ENCODE data around the gene SCART1.
"Not testable (repeated sequence)": the region's sequence is repeated elsewhere in the genome, so short reads cannot be mapped to it uniquely, and the experiment has no call there.

Gene SCART1

GRCh38 chr10:133489816-133490588 lies 36.3 kb downstream of the SCART1 start:
- H3K4me3 ChIP-seq (ENCODE audit: low read length), result no peak overlapping the region
- TF ChIP-seq ZNF274 (IDR thresholded peaks at IDR 0.05; ENCODE audit: low read depth, low read length), result no peak

GRCh38 chr10:133493562-133493961 lies 39.8 kb downstream of the SCART1 start:
- H3K4me3 ChIP-seq (ENCODE audit: low read length), result not testable (repeated sequence)

- H3K4me3 ChIP-seq (ENCODE audit: low read length), result not testable (repeated sequence)
These were observed 43.6 kb downstream of the SCART1 start for GRCh38 chr10:133497363-133497762.

GRCh38 chr10:133499176-133499575 lies 45.4 kb downstream of the SCART1 start:
- not testable (repeated sequence) for H3K4me3 ChIP-seq (ENCODE audit: low read length)

- H3K4me3 ChIP-seq (ENCODE audit: low read length), result not testable (repeated sequence)
These were observed 47.2 kb downstream of the SCART1 start for GRCh38 chr10:133500897-133501296.

GRCh38 chr10:133509700-133510099 lies 56.0 kb downstream of the SCART1 start:
- no peak overlapping the region for H3K4me3 ChIP-seq (ENCODE audit: low read length)

GRCh38 chr10:133511408-133511807 lies 57.7 kb downstream of the SCART1 start:
- TF ChIP-seq ZNF274 (IDR thresholded peaks at IDR 0.05; ENCODE audit: low read depth, low read length), result no peak
- no peak overlapping the region for H3K4me3 ChIP-seq (ENCODE audit: low read length)

More at GRCh38 chr10:133509700-133510099, 56.0 kb downstream of the SCART1 start:
- TF ChIP-seq ZNF274 (IDR thresholded peaks at IDR 0.05; ENCODE audit: low read depth, low read length), result no peak

- no peak for TF ChIP-seq ZNF274 (IDR thresholded peaks at IDR 0.05; ENCODE audit: low read depth, low read length)
- no peak overlapping the region for H3K4me3 ChIP-seq (ENCODE audit: low read length)
These were observed 58.3 kb downstream of the SCART1 start for GRCh38 chr10:133511907-133512528.

- no peak overlapping the region for H3K4me3 ChIP-seq (ENCODE audit: low read length)
- TF ChIP-seq ZNF274 (IDR thresholded peaks at IDR 0.05; ENCODE audit: low read depth, low read length), result no peak
These were observed 61.7 kb downstream of the SCART1 start for GRCh38 chr10:133515471-133515870.

GRCh38 chr10:133516057-133516456 lies 62.3 kb downstream of the SCART1 start:
- no peak for TF ChIP-seq ZNF274 (IDR thresholded peaks at IDR 0.05; ENCODE audit: low read depth, low read length)
- no peak overlapping the region for H3K4me3 ChIP-seq (ENCODE audit: low read length)

- H3K4me3 ChIP-seq (ENCODE audit: low read length), result not testable (repeated sequence)
These were observed 64.8 kb downstream of the SCART1 start for GRCh38 chr10:133518517-133518916.
